SK-N-DZ (cell line): ENCODE results near the gene XRCC4.
A peak's percentile ranks its signal among the peaks of the same experiment; 100 is the strongest.
"Not testable (repeated sequence)": the region's sequence is repeated elsewhere in the genome, so short reads cannot be mapped to it uniquely, and the experiment has no call there.

Source experiments
- DNase-seq: peaks from one replicate; pipeline ENCODE4 v3.0.0-alpha.2; 2015; ENCODE audit warnings: low spot score

XRCC4 gene

GRCh38 chr5:83118471-83118870 is 41.1 kb downstream of the XRCC4 start:
- DNase-seq, result no peak

- no peak for DNase-seq
These were observed 41.6 kb downstream of the XRCC4 start for GRCh38 chr5:83118976-83119375.

GRCh38 chr5:83124593-83124992 is 47.2 kb downstream of the XRCC4 start:
- no peak for DNase-seq

DNA sequence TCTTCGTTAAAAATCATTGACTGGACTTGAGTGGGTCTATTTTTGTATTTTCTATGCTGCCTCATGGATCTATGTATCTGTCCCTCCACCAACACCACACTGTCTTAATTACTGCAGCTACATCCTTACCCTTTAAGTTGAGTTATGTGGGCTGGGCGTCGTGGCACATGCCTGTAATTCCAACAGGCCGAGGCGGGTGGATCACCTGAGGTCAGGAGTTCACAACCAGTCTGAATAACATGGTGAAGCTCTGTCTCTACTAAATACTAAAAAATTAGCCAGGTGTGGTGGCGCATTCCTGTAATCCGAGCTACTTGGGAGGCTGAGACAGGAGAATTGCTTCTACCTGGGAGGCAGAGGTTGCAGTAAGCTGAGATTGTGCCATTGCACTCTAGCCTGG is 48.2 kb downstream of the XRCC4 start:
- DNase-seq, result no peak

DNA sequence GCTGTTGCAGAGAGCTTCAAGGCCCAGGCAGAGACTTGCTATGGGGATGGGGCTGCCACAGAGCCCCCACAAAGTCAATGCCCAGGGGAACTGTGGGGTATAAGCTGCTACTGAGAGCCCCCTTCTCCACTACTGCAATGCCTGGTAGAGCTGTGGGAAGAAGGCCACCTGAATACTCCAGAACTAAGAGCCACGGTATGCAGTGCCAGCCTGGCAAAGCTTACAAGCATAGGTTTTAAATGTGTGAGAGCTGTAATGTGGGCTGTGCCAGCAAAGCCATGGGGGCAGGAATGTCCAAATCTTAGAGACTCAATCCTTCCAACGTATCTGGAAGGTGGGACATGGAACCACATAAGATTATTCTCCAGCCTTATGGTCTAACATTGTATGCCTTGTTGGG is 49.2 kb downstream of the XRCC4 start:
- DNase-seq, result no peak

DNA sequence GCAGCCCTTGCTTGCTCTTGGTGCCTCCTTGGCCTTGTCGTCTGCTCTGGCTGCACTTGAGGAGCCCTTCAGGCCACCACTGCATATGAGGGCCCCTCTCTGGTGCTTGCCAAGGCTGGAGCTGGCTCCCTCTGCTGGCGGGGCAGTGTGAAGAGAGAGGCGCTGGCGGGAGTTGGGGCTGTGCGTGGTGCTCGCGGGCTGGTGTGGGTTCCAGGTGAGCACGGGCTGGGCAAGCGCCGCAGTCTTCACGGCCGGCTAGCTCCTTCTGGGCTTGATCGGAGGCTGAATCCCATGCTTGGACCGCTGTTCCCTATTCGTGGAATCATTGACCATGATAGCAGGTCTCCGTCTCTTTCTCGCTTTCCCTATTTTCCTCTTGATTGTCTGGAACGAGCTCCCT is 56.5 kb downstream of the XRCC4 start:
- no peak for DNase-seq

DNA sequence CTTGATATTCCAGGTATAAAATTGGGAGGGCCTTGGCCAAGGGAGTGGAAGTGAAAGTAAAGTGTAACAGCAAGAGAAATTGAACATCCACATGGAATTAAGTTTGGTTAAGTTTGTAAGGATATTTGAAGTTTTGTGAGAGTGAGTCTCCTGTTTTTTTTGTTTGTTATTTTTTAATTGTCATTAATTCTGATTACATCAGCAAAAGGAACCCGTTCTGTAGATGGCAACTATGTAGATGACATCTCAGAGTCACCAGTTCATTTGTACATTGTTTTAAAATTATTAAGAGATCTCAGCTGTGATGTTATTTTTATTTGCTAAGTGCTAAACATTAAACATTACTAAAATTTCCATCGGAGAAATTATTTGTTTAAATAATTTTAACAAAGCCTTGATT is 65.2 kb downstream of the XRCC4 start:
- no peak for DNase-seq

GRCh38 chr5:83145241-83145640 is 67.9 kb downstream of the XRCC4 start:
- DNase-seq, result no peak

DNA sequence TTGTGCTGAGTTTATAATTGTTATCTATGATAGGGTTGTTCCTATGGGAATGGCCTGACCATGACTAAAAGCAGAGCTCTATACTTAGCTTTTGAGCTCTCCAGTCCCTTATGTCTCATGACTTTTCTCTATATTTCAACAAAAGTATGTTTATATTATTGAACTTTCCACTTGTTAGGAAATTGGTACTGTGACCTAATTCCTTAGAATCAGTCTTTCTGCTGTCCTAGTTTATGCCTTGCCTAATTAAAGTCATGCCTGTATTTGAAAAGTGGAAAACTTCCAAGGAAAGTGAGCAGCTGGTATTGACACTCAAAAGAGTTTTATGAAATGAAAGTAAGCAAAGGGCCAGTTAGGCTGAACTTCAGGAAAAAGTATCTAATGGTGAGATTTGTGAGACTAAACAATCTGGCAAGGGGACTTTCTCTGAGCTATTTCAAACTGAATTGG is 68.6 kb downstream of the XRCC4 start:
- DNase-seq, result no peak

DNA sequence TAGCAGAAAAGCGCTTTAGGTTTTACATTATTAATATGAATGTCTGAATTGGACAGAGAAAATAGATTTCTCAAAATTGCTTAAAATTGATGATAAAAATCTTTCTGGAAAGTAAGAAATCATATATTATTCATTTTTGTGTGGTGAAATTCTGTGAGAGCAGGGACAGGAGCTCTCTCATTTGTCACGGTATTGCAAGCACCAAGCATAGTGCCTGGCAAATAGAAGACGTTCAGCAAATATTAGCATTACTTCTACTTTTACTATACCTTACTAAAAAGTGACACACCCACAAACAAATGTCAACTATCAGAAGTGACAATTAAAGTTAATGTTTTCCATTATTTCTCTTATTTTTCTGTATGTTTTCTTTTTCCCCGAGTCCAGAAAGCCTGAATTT is 69.1 kb downstream of the XRCC4 start:
- no peak for DNase-seq

DNA sequence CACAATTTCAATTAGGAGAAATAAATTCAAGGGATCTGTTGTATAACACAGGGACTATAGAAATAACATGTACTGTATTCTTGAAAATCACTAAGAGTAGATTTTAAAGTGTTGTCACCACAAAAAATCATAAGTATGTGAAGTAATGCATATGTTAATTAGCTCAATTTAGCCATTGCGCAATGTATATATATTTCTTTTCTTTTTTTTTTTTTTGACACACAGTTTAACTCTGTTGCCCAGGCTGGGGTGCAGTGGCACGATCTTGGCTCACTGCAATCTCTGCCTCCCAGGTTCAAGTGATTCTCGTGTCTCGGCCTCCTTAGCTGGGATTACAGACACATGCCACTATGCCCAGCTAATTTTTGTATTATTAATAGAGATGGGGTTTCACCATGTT is 70.2 kb downstream of the XRCC4 start:
- DNase-seq, result no peak

- DNase-seq, result no peak
These were observed 71.0 kb downstream of the XRCC4 start for GRCh38 chr5:83148370-83148769.

DNA sequence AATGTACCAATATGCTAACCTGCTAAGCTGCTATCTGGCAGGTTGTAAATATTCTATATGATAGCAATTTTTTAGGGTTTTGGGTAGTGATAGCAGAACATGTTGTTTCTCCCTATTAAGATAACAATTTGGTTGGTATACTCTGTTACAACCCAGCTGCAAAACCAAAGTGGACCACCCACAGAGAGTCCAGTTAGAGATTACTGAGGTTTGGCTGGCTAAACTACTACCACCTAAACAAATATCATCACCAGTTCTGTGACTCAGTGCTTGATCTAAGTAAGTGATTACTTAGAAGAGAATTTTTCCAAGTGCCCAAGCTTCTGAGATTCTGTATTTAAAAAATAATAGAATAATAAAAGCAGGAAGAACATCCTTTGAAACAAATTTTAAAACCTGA is 72.3 kb downstream of the XRCC4 start:
- DNase-seq, result no peak

- DNase-seq, result no peak
These were observed 74.5 kb downstream of the XRCC4 start for GRCh38 chr5:83151821-83152220.

- not testable (repeated sequence) for DNase-seq
These were observed 75.6 kb downstream of the XRCC4 start for GRCh38 chr5:83152996-83153395.

DNA sequence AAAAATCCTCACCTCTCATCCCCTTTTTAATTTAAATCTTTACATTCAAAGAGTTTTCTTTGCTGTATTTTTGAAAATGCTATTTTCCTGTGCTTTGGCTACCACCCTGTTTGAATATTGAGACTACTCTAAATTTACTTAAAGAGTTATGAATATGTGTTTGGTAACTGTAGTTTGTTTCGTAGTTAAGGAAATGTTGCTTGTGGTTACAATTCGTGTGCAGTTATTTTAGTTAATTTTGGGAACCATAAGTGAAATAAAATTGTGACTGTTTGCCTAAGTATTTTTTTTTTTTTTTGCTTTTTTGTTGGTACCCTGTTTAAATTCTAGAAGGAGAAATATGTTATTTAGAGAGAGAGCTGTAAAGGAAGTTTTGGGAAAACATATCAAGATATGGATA is 78.7 kb downstream of the XRCC4 start:
- DNase-seq, result no peak

DNA sequence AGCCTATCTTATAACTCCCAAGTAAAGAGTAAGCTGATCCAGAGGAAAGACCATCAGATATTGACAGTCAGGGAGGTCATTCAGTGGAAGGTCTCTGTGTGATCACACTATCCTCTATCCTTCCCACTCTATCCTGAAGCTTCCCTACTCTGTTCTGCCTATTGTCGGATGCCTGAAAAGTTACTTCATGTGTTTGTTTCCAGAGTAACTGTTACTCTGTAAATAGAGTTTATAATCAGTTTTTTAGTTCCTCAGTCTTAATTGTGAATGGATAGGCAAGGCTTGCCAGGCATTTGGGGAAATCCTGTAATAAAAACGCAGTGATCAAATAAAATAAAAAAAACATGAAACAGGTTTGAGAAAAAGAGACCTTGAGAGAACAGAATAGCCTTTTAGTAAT is 79.8 kb downstream of the XRCC4 start:
- DNase-seq, result no peak

GRCh38 chr5:83162601-83163000 is 85.3 kb downstream of the XRCC4 start:
- no peak for DNase-seq

GRCh38 chr5:83167538-83167937 is 90.2 kb downstream of the XRCC4 start:
- no peak for DNase-seq

DNA sequence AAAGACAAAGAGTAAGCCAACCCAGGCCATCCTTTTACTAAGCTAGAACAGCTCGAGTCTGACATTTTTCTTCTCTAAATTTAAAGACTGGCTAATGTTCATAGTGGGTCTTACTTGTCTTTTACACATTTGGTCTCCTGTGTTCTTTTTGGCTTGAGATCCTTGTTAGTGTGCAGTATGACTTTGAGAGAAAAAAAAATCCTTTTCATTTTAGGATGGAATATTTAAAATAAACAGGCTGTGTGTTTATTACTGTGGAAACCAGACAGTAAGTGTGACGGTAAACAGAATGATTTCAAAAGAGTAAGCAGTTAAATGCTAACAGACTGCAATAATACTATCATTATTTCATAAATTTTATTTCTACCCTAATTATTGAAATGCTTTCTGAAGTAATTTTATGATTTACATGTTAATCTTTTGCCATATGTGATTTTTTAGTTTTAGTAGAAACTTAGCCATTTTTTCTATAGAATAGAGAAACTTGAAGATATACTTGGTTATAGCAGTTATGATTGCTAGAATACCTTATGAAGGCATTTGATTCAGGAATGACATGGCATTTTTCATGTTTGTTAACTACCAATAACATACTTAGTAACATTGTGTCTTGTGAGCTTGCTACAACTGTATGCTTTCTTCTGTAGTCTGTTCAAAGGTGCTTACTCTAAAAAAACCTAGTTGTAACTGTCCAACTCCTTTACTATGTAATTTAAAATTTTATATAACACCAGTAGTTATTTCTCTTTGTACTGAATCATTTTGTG is 92.4 kb downstream of the XRCC4 start:
- no peak for DNase-seq

GRCh38 chr5:83172011-83172410 is 94.7 kb downstream of the XRCC4 start:
- DNase-seq, result no peak

- DNase-seq, result no peak
These were observed 95.3 kb downstream of the XRCC4 start for GRCh38 chr5:83172655-83173054.

DNA sequence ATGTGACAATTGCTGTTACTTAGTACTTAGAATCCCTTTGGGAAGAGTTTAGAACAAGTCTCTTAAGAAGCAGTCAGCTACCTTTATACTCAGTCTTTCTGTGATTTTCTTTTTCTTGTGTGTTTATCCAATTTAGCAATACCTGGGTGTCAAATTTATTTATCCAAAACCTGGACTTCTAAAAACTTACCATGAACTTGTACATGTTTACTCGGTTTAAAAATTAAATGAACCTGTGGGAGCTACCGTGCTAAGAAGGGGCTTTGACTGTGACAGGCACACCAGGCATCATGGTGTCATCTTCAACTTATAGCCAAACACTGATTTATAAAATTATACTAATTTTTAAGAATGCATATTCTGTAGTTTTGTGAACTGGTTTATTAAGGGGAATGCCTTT is 96.5 kb downstream of the XRCC4 start:
- DNase-seq, result no peak

DNA sequence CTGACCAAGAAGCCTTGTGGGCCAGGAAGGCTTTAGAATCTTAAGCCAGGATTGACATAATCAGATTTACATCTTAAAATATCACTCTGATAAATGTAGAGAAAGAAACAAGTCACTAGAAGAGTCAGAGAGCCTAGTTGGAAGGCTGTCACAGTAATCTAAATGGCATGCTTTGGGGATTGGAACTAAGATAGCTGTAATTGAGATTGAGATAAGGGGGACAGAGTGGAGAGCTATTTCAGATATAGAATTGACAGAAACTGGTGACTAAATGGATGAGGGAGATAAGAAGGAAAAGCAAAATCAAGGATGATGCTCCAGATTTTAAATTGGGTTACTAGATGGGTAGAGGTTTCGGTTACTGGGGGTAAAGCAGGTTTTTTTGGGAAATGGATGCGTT is 100.5 kb downstream of the XRCC4 start:
- DNase-seq, result peak; percentile 67
